ENCODE results near the gene BHLHA15.

The BHLHA15 gene

GRCh38 chr7:98206451-98207330 is 4.5 kb upstream of the BHLHA15 start:
- TF ChIP-seq CTCF (IDR thresholded peaks at IDR 0.05) = no peak

- no peak for TF ChIP-seq CTCF (IDR thresholded peaks at IDR 0.05)
Measured at GRCh38 chr7:98209166-98209920, 1.9 kb upstream of the BHLHA15 start.

- no peak for TF ChIP-seq CTCF (IDR thresholded peaks at IDR 0.05)
Measured at GRCh38 chr7:98210513-98211220, 572 bp upstream of the BHLHA15 start.

- TF ChIP-seq CTCF (IDR thresholded peaks at IDR 0.05) = no peak
Measured at GRCh38 chr7:98211676-98212531, 665 bp downstream of the BHLHA15 start.

GRCh38 chr7:98212532-98213041 is 1.3 kb downstream of the BHLHA15 start:
- no peak for TF ChIP-seq CTCF (IDR thresholded peaks at IDR 0.05)

- no peak for TF ChIP-seq CTCF (IDR thresholded peaks at IDR 0.05)
Measured at GRCh38 chr7:98213296-98213887, 2.2 kb downstream of the BHLHA15 start.
